ENCODE data around the gene UBE2L6.

The UBE2L6 gene

DNA sequence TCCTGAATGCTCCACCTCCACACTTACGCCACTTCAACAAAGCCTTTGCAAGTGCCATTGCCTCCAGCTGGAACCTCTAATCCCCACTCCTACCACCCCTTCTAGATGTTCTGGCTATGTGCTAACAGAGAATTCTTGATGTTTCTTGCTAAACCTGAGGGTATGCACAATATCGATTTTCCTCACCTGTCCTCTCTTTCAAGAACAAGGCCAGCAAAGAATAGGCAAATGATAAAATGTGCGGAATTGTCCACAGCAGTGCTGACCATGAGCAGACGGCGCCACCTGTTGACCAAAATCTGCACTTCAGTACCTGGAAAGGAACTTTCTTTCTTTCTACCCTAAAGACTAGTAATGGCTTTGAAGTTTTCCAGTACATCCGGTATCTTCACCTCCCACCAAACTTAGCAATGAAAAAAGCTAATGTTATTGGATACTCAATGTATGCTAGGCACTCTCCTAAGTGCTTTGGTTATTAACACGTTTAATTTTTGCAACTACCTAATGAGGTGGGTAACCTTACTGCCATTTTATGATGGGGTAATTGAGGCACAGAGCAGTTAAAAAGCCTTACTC is 40.3 kb downstream of the UBE2L6 start:
- peak; percentile 87 for DNase-seq

DNA sequence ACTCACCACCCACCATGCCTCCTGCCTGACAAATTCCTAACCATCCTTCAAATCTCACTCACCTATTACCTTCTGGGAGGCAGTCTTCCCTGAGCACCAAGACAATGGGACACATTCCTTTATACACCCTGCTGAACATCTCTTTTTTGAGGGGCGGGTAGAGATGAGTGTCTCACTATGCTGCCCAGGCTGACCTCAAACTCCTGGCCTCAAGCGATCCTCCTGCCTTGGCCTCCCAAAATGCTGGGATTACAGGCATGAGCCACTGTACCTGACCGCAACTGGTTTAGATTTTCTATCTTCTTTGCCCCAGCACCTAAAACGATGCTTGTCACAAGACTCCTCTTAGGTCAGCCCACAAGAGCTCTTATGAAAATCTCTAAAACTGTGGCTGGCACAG is 44.1 kb downstream of the UBE2L6 start:
- DNase-seq, result no peak

DNA sequence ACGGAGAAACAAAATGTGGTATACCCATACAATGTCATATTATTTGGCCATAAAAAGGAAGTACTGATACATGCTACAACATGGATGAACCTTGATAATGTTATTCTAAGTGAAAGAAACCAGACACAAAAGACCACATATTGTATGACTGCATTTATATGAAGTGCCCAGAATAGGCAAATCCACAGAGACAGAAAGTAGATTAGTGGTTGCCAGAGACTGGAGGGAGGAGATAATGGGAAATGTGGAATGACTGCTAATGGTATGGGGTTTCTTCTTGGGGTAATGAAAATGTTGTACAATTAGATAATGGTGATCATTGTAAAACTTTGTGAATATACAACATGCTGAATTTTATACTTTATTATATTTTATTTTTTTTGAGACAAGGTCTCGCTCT is 46.4 kb downstream of the UBE2L6 start:
- peak; percentile 48 for DNase-seq

DNA sequence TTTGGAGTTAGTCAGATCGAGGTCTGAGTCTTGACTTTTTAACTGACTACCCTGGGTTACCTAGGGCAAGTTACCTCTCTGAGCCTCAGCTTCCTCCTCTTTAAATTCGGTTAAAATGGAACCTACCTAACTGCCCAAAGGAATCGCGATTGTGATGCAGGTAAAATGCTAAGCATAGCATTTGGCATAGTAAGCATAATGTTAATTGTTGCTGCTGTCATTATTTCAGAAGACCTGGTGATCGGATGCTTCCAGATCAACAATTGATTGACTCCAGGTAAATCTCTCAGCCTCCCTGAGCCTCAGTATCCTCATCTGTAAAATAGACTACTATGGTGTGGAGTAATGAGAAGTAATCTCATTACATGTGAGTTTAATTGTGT is 51.4 kb downstream of the UBE2L6 start:
- no peak for DNase-seq

DNA sequence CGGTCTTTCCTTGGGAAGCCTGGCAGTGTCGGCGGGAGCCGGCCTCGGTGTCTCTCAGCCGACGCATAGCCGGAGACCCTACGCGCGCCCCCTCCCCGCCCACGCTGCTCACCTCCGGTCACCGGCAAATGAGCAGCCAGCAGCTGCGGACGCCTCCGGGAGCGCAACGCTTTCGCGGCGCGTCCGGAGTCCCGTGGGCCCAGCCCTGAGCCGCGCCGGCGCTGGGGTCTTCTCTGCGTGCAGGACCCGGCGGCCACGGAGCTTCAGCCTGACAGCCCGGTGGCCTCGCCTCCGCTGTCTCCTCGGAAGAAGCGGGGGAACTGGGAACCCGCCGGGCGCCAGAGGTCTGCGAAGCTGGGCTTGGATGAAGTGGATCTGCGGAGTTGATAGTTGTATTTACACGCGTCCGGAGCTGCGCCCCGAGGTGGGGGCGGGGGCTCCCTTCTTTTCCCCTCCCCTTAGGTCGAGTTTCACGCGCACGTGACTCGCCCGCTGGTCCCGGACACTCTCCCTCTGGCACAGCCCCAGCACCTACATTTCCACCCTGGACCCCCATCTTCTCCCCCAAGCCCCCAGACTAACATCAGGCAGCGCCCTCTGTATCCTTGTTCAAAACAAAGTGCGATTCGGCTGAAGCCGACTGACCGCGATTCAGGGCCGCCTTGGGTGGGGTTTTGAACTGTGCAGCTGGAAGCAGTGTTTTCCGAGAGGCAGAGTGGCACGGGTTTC is 52.0 kb downstream of the UBE2L6 start, which contains the start of gene SLC43A1:
TSS of gene SLC43A1 (minus strand) at position 371 of the 729 bp plus-strand sequence. CDS start 1,591 bp downstream, outside the sequence.
- DNase-seq, result peak; percentile 78

DNA sequence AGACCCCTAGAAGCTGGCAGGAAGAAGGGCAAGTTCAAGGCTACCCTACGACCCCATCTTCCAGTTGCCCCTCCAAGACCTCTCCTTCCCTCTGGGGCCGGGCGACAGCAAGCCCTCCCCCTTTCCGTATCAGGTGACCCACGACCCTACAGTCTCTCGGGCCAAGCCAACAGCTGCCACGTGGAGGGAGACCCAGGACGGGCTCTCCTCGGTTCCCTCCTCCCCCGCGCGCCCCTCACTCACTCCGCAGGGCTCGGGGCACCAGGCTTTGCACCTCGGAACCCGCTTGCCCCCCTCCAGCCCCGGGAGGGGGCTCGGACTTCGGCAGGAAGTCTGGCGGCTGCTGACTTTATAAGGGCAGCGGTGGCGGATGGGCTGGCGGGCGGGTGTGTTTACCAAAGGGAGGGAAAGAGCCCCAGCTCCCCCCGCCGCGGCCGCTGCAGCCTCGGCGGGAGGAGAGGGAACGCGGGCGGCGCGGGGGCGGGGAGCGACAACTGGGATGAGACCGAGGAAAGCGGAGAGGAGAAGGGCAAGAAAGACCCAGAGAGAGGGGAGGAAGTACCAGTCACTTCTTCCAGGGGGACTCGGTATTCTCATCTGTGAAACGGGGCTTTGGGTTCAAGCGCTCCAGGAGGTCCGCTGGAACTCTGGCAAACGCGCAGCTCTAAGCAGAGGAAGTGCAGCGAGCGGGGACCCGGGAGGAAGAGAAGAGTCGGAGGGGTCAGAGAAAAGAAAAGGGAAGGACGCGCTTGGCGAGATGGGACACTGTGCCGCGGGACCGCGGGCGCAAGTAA is 52.7 kb downstream of the UBE2L6 start:
- DNase-seq, result peak; percentile 63

DNA sequence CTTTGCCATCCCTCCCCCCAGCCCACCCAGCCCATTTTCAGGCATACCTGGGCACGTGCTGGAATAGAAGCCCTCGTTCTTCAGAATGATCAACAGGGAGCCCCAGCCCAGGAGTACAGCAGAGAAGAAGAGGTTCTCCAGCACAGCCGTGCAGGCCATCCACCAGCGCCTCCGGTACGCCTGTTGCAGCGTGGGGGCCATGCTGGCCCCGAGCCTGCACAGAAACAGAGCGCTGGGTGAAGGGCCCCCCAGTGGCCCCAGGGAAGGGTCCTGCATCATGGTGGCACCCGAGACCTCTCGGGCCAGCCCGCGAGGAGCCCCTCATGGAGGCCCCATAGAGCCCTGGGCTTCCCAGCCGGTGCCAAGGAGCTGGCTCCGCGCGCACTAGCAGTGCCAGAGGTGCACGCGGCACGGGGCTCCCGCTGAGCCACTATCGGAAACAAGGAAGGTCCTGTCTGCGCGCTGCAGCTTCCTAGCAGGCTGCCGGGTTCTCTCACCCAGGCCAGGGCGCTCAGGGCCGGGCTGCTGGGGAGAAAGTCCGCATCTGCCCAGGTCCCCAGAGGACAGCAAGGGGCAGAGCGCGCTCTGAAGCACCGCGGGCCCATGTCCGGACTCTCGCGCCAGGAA is 53.4 kb downstream of the UBE2L6 start:
- peak; percentile 70 for DNase-seq

DNA sequence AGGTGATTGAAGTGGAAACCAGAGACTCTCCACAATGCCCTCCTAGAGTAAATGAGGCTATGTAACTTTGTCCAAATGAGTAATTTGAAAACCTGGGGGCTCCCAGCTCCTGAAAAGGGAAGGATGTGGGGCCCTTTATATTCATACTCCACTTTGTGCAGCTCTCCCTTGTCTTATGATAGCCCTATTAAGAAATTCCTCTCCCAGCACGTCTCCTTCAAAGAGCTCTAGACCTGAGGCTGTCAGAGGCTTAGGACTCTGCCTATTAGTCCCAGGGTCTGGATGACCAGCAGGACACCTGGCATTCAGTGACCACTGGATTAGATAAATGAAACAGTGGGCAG is 54.0 kb downstream of the UBE2L6 start:
- peak; percentile 47 for DNase-seq

DNA sequence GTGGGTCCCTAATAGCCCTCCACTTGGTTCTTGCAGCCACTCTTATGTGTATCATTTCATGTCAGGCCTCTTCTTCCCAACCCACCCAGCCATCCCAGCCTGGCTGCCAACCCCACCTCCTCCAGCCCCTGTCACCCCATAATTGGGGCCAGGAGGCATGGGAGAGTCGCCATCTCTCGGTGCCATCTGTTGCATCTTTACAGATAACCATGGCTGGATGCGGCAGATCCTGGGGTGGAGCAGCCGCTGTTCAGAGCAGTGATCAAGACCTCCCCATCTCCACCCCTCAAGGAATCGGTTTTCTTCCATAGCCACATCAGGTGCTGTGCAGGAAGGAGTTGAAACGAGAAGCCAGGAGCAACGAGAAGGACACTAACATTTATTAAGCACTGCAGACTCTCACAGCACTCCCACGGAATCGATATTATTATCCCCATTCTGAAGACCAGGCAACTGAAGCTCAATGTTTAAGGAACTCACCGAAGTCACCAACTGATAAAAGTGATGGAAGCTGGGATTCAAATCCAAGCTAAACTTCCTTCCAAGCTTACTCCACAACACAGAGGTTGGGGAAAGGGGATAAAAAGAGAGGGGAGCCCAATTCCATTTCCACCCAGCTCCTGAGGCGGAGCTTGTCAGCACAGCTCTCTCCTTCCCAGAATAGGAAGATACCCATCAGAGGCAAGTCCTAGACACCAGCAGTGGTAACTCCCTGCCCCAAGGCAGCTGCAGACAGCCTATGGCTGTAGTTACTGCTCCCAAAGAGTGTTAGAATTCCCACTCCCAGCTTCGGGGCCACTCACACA is 54.6 kb downstream of the UBE2L6 start:
- peak; percentile 88 for DNase-seq

DNA sequence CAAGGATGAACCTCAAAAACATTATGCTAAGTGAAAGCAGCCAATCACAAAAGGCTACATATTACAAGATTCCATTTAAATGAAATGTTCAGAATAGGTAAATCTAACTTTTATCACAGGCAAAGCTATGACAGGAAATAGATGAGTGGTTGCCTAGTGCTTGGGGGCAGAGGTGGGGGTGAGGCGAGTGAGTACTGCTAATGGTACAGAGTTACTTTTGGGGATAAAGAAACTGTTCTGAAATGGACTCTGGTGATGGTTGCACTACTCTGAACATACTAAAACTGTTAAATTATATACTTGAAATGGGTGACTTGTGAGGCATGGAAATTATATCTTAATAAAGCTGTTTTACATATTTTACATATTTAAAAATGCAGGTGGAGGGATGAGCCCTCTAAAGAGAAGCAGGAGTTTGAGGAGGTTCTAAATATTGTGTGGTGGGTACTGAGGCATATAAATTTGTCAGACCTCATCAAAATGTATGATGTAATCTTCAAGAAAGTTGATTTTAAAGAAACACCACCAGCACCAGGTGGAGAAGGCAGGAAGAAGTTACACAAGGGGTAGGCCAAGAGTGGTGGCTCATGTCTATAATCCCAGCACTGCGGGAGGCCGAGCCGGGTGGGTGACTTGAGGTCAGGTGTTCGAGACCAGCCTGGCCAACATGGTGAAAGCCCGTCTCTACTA is 55.6 kb downstream of the UBE2L6 start:
- no peak for DNase-seq

DNA sequence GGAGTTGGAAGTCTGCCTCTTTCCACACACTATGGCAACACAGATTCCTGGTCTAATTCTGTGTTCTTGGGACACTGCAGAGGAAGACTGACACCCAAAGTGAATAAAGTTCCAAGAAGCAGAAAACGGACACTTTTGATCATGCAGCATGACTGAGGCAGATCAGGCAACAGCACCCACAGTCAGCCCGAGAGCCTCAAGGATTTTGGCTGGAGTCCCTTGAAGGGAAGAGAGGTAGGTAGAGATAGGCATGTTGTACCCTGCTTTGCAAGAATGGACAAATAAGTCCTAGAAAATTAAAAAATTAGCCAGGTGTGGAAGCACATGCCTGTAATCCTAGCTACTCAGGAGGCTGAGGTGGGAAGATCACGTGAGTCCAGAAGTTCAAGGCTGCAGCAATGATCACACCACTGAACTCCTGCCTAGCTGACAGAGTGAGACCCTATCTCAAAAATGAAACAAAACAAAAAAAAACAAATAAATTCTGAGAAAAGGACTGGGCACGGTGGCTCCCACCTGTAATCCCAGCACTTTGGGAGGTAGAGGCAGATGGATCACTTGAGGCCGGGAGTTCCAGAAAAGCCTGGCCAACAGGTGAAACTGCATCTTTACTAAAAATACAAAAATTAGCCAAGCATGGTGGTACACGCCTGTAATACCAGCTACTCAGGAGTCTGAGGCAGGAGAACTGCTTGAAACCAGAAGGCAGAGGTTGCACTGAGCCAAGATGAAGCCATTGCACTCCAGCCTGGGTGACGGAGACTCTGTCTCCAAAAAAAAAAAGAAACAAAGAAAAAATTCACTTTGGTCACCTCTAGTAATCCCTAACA is 58.9 kb downstream of the UBE2L6 start:
- DNase-seq, result no peak

DNA sequence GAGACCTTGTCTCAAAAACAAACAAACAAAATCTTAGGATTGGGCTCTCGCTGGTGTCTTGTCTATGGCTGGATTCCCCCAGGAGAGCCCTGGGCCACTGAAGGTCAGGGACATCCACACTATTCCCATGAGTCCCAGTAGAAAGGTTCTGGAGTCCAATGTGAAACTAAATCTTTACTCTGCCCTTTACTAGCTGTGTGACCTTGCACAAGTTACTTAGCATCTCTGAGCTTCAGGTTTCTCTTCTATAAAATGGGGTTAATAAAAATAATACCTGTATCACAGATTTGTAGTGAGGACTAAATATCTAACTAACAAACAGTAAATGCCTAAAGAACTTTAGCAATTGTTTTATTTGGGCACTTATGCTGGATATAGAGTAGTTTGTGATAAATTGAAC is 61.0 kb downstream of the UBE2L6 start:
- DNase-seq, result no peak

DNA sequence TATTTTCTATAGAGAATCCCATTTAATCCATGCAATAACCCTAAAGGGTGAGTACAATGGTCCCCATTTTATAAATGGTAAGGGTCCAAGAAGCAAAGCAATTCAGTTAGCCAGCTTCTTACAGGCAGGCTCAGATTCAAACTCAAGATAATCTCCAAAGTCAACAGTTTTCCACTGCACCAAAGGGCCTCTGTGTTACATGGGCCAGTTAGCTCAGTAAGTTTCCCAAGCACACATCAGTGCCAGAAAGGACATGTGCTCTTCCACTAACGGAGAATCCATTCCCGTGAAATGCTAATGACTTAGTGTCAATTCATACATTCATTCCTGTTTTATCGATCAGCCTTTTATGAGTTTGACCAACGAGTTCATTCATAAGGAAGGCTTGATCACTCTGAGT is 63.0 kb downstream of the UBE2L6 start:
- DNase-seq, result no peak

DNA sequence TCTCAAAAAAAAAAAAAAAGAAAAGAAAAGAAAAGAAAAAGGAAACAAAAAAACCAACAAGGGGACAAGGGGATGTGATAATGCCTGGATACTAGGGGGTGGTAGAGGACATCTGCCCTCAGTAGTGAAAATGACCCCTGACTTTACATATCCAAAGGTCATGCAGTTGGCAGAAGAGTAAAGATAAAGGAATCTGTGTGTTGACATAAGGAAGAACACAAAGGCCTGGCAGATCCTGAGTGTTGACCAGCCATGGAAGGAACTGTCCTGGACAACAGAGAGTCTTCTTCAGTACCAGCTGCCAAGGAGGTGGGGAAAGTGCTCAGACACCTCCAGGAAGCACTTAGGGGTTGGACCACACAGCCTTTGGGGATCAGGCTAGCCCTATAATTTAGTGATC is 64.6 kb downstream of the UBE2L6 start:
- DNase-seq, result no peak

DNA sequence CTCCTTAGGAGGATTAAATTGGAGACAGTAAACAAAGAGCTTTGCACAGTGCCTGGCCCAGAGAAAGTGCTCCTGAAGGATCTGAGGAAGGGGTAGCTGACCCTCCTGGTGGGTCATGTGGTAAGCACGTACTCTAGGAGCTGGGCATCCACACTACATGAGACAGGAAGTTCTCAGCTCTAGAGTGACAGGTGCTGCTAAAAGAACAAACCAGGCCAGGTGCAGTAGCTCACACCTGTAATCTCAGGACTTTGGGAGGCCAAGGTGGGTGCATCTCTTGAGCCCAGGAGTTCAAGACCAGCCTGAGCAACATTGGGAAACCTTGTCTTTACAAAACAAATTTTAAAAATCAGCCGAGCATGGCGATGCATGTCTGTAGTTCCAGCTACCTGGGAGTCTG is 65.1 kb downstream of the UBE2L6 start:
- no peak for DNase-seq

DNA sequence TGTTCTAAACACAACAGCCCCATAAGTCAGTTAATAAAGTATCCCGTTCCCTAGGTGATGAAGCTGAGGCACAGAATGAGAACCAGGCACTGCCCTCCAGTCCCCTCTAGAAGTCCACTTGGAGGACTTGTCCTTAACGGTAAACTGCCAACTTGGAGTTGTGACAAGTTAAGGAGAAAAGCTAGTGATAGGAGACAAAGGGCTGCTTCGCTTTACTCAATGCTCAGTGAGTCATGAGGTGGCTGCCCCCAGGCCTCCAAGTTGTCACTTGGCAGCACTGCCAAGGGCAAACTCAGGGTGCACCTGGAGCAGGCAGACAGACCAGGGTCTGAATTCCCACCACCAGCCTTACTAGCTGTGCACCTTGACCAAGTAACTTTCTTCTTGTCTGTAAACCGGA is 65.5 kb downstream of the UBE2L6 start:
- no peak for DNase-seq
